SK-N-SH treated with all-trans-retinoic acid at 6 μM for 48 hours (cell line): ENCODE data around the gene C5orf34.

Experiments used
- ATAC-seq: fragments of 200-7000 bp; cut with Tn5 transposase; 3 replicates; pipeline ENCODE4 v1.9.1; 2020; ENCODE audit warnings: mild to moderate bottlenecking, moderate library complexity
- ARNTL ChIP-seq: fragments of 450-650 bp; formaldehyde crosslinking; IDR thresholded peaks from 2 replicates; pipeline ENCODE4 v1.5.0; 2020; ENCODE audit warnings: low read depth, mild to moderate bottlenecking, moderate library complexity, borderline replicate concordance
- BACH2 ChIP-seq: fragments of 250-450 bp; sonication (Bioruptor Pico); IDR thresholded peaks from 2 replicates; pipeline ENCODE4 v1.9.0; 2021; ENCODE audit warnings: mild to moderate bottlenecking, borderline replicate concordance
- CREB5 ChIP-seq: fragments of 250-450 bp; sonication (Bioruptor Pico); IDR thresholded peaks from 2 replicates; pipeline ENCODE4 v1.5.1; 2020; ENCODE audit warnings: low read depth, mild to moderate bottlenecking, moderate library complexity
- CSDC2 ChIP-seq: fragments of 250-450 bp; sonication (Bioruptor Pico); IDR thresholded peaks from 2 replicates; pipeline ENCODE4 v1.5.0; 2020; ENCODE audit warnings: mild to moderate bottlenecking, moderate library complexity
- CSRNP3 ChIP-seq: fragments of 250-450 bp; sonication (Bioruptor Pico); IDR thresholded peaks from 2 replicates; pipeline ENCODE4 v1.5.1; 2021; ENCODE audit warnings: mild to moderate bottlenecking, moderate library complexity
- ESRRG ChIP-seq: fragments of 250-450 bp; sonication (Bioruptor Pico); IDR thresholded peaks from 2 replicates; pipeline ENCODE4 v1.6.1; 2021; ENCODE audit warnings: mild to moderate bottlenecking
- GLIS3 ChIP-seq: fragments of 250-450 bp; sonication (Bioruptor Pico); IDR thresholded peaks from 2 replicates; pipeline ENCODE4 v1.5.0; 2020; ENCODE audit warnings: mild to moderate bottlenecking, moderate library complexity
- ISL1 ChIP-seq: fragments of 250-450 bp; sonication (Bioruptor Pico); IDR thresholded peaks from 2 replicates; pipeline ENCODE4 v2.1.2; 2022; ENCODE audit warnings: mild to moderate bottlenecking, moderate library complexity
- OSR1 ChIP-seq: fragments of 250-450 bp; sonication (Bioruptor Pico); IDR thresholded peaks from 2 replicates; pipeline ENCODE4 v1.8.0; 2022; ENCODE audit warnings: moderate library complexity, mild to moderate bottlenecking, inconsistent platforms
- PATZ1 ChIP-seq: fragments of 250-450 bp; sonication (Bioruptor Pico); IDR thresholded peaks from 2 replicates; pipeline ENCODE4 v1.8.0; 2020; ENCODE audit warnings: mild to moderate bottlenecking, moderate library complexity, borderline replicate concordance
- POU6F1 ChIP-seq: fragments of 250-450 bp; sonication (Bioruptor Pico); IDR thresholded peaks from 2 replicates; pipeline ENCODE4 v1.8.0; 2021; ENCODE audit warnings: low read depth, mild to moderate bottlenecking, moderate library complexity, borderline replicate concordance
- PPARA ChIP-seq: fragments of 250-450 bp; sonication (Bioruptor Pico); IDR thresholded peaks from 2 replicates; pipeline ENCODE4 v1.5.0; 2020; ENCODE audit warnings: mild to moderate bottlenecking, borderline replicate concordance
- RARB ChIP-seq: fragments of 250-450 bp; sonication (Bioruptor Pico); IDR thresholded peaks from 2 replicates; pipeline ENCODE4 v1.8.0; 2021; ENCODE audit warnings: mild to moderate bottlenecking, moderate library complexity
- SNAI2 ChIP-seq: fragments of 250-450 bp; sonication (Bioruptor Pico); IDR thresholded peaks from 2 replicates; pipeline ENCODE4 v1.5.0; 2020; ENCODE audit warnings: mild to moderate bottlenecking, moderate library complexity
- TCF4 ChIP-seq: fragments of 250-450 bp; sonication (Bioruptor Pico); IDR thresholded peaks from 2 replicates; pipeline ENCODE4 v1.8.0; 2021; ENCODE audit warnings: mild to moderate bottlenecking, moderate library complexity, borderline replicate concordance
- TOX ChIP-seq: fragments of 250-450 bp; sonication (Bioruptor Pico); IDR thresholded peaks from 2 replicates; pipeline ENCODE4 v1.8.0; 2021; ENCODE audit warnings: mild to moderate bottlenecking, moderate library complexity, borderline replicate concordance
- TSHZ2 ChIP-seq: fragments of 250-450 bp; sonication (Bioruptor Pico); IDR thresholded peaks from 2 replicates; pipeline ENCODE4 v1.5.0; 2020; ENCODE audit warnings: mild to moderate bottlenecking, moderate library complexity
- ZC3H10 ChIP-seq: fragments of 250-450 bp; sonication (Bioruptor Pico); IDR thresholded peaks from 2 replicates; pipeline ENCODE4 v1.5.1; 2021; ENCODE audit warnings: mild to moderate bottlenecking, moderate library complexity
- ZFP3 ChIP-seq: fragments of 250-450 bp; sonication (Bioruptor Pico); IDR thresholded peaks from 2 replicates; pipeline ENCODE4 v1.5.0; 2020; ENCODE audit warnings: mild to moderate bottlenecking, moderate library complexity
- ZFP30 ChIP-seq: fragments of 450-650 bp; formaldehyde crosslinking; IDR thresholded peaks from 2 replicates; pipeline ENCODE4 v1.5.0; 2022; ENCODE audit warnings: mild to moderate bottlenecking, moderate library complexity
- ZNF70 ChIP-seq: fragments of 450-650 bp; formaldehyde crosslinking; IDR thresholded peaks from 2 replicates; pipeline ENCODE4 v1.5.0; 2020; ENCODE audit warnings: mild to moderate bottlenecking, moderate library complexity
- ZNF8 ChIP-seq: fragments of 450-650 bp; formaldehyde crosslinking; IDR thresholded peaks from 2 replicates; pipeline ENCODE4 v1.5.0; 2020; ENCODE audit warnings: mild to moderate bottlenecking, moderate library complexity

C5orf34 gene

GRCh38 chr5:43514816-43515677 lies at the start of gene C5orf34:
Gene C5orf34, minus strand, starts transcription at chr5:43515148. Its CDS starts 5,809 bp downstream, at chr5:43509339.
- ATAC-seq: peak; percentile 98
- TF ChIP-seq CREB5 (no peak), ISL1 (no peak), POU6F1 (CRISPR knock-in tag) (no peak), PPARA (CRISPR knock-in tag) (no peak), OSR1 (CRISPR knock-in tag) (no peak), SNAI2 (CRISPR knock-in tag) (no peak), ESRRG (no peak), CSRNP3 (CRISPR knock-in tag) (no peak), ZFP30 (CRISPR knock-in tag) (no peak), BACH2 (CRISPR knock-in tag) (no peak), ARNTL (no peak), TSHZ2 (CRISPR knock-in tag) (no peak), ZC3H10 (no peak), ZNF70 (CRISPR knock-in tag) (no peak), CSDC2 (no peak), TCF4 (CRISPR knock-in tag) (no peak)

GRCh38 chr5:43564289-43564850 lies 49.4 kb upstream of the C5orf34 start:
- no peak for ATAC-seq
- TF ChIP-seq CSDC2 (no peak), CREB5 (no peak), POU6F1 (CRISPR knock-in tag) (no peak), ZFP3 (CRISPR knock-in tag) (no peak), PATZ1 (CRISPR knock-in tag) (no peak), RARB (no peak), BACH2 (CRISPR knock-in tag) (no peak), ZNF70 (CRISPR knock-in tag) (no peak), GLIS3 (CRISPR knock-in tag) (no peak), ARNTL (no peak), ZNF8 (CRISPR knock-in tag) (no peak), TSHZ2 (CRISPR knock-in tag) (no peak), ESRRG (no peak), TCF4 (CRISPR knock-in tag) (no peak), TOX (CRISPR knock-in tag) (no peak), ZFP30 (CRISPR knock-in tag) (no peak), SNAI2 (CRISPR knock-in tag) (no peak), ISL1 (no peak), ZC3H10 (no peak)
